Iris pigment epithelial cell (primary cell): ENCODE results near the gene PAAF1.
"Not testable (repeated sequence)": the region's sequence is repeated elsewhere in the genome, so short reads cannot be mapped to it uniquely, and the experiment has no call there.

ENCODE experiments used
- DNase-seq: peaks from one replicate; pipeline ENCODE4 v3.0.0-alpha.2; 2011; ENCODE audit warnings: low read depth

The PAAF1 gene

GRCh38 chr11:73883856-73884255 is 7.1 kb downstream of the PAAF1 start:
- no peak for DNase-seq

- DNase-seq: no peak
Observed at GRCh38 chr11:73888244-73888643, 11.4 kb downstream of the PAAF1 start.

GRCh38 chr11:73889019-73889418 is 12.2 kb downstream of the PAAF1 start:
- DNase-seq: peak; percentile 51

GRCh38 chr11:73889536-73889935 is 12.7 kb downstream of the PAAF1 start:
- no peak for DNase-seq

- no peak for DNase-seq
Observed at GRCh38 chr11:73893041-73893440, 16.2 kb downstream of the PAAF1 start.

GRCh38 chr11:73894725-73895335 is 18.0 kb downstream of the PAAF1 start:
- no peak for DNase-seq

- DNase-seq: no peak
Observed at GRCh38 chr11:73902303-73902702, 25.5 kb downstream of the PAAF1 start.

- DNase-seq: peak; percentile 70
Observed at GRCh38 chr11:73907191-73907590, 30.4 kb downstream of the PAAF1 start.

GRCh38 chr11:73912026-73912425 is 35.2 kb downstream of the PAAF1 start:
- no peak for DNase-seq

- no peak for DNase-seq
Observed at GRCh38 chr11:73913472-73913871, 36.7 kb downstream of the PAAF1 start.

- DNase-seq: no peak
Observed at GRCh38 chr11:73914284-73914683, 37.5 kb downstream of the PAAF1 start.

- peak; percentile 34 for DNase-seq
Observed at GRCh38 chr11:73916435-73916834, 39.6 kb downstream of the PAAF1 start.

GRCh38 chr11:73921180-73921579 is 44.4 kb downstream of the PAAF1 start:
- no peak for DNase-seq

- no peak for DNase-seq
Observed at GRCh38 chr11:73929388-73929787, 52.6 kb downstream of the PAAF1 start.

GRCh38 chr11:73931039-73931645 is 54.3 kb downstream of the PAAF1 start:
- DNase-seq: peak; percentile 88

GRCh38 chr11:73931951-73932350 is 55.2 kb downstream of the PAAF1 start:
- no peak for DNase-seq

- DNase-seq: no peak
Observed at GRCh38 chr11:73932781-73933180, 56.0 kb downstream of the PAAF1 start.

- not testable (repeated sequence) for DNase-seq
Observed at GRCh38 chr11:73936047-73936446, 59.2 kb downstream of the PAAF1 start.

- DNase-seq: peak; percentile 14
Observed at GRCh38 chr11:73939096-73939495, 62.3 kb downstream of the PAAF1 start.

GRCh38 chr11:73940801-73941570 is 64.2 kb downstream of the PAAF1 start:
- DNase-seq: no peak

- DNase-seq: no peak
Observed at GRCh38 chr11:73942010-73942409, 65.2 kb downstream of the PAAF1 start.

GRCh38 chr11:73944085-73944484 is 67.3 kb downstream of the PAAF1 start:
- DNase-seq: no peak

- DNase-seq: no peak
Observed at GRCh38 chr11:73944901-73945300, 68.1 kb downstream of the PAAF1 start.
